GM19438 (cell line): ENCODE data around the gene EYS.

Source experiments
- ATAC-seq: cut with Tn5 transposase; IDR thresholded peaks from one replicate; pipeline ENCODE4 v1.9.1; 2021; ENCODE audit warnings: low read depth; ENCODE audit not compliant: unreplicated experiment

Gene EYS

GRCh38 chr6:64988148-64988547 lies 718.9 kb downstream of the EYS start:
- no peak for ATAC-seq

GRCh38 chr6:64987066-64987465 lies 720.0 kb downstream of the EYS start:
- ATAC-seq = no peak

- ATAC-seq = no peak
Measured at GRCh38 chr6:64985726-64986125, 721.3 kb downstream of the EYS start.

- ATAC-seq = no peak
Measured at GRCh38 chr6:64984948-64985347, 722.1 kb downstream of the EYS start.

- no peak for ATAC-seq
Measured at GRCh38 chr6:64983089-64983488, 723.9 kb downstream of the EYS start.

- no peak for ATAC-seq
Measured at GRCh38 chr6:64973142-64973541, 733.9 kb downstream of the EYS start.

GRCh38 chr6:64969139-64969538 lies 737.9 kb downstream of the EYS start:
- no peak for ATAC-seq

GRCh38 chr6:64955435-64955848 lies 751.6 kb downstream of the EYS start:
- no peak for ATAC-seq

- ATAC-seq = no peak
Measured at GRCh38 chr6:64949257-64949656, 757.8 kb downstream of the EYS start.

- ATAC-seq = no peak
Measured at GRCh38 chr6:64948261-64948660, 758.8 kb downstream of the EYS start.

GRCh38 chr6:64945450-64945849 lies 761.6 kb downstream of the EYS start:
- ATAC-seq = no peak

- ATAC-seq = no peak
Measured at GRCh38 chr6:64932486-64932885, 774.5 kb downstream of the EYS start.

GRCh38 chr6:64930681-64931080 lies 776.3 kb downstream of the EYS start:
- no peak for ATAC-seq

GRCh38 chr6:64926051-64926450 lies 781.0 kb downstream of the EYS start:
- no peak for ATAC-seq

- no peak for ATAC-seq
Measured at GRCh38 chr6:64920257-64920656, 786.8 kb downstream of the EYS start.

- no peak for ATAC-seq
Measured at GRCh38 chr6:64914124-64914523, 792.9 kb downstream of the EYS start.

GRCh38 chr6:64912966-64913365 lies 794.1 kb downstream of the EYS start:
- no peak for ATAC-seq

- ATAC-seq = no peak
Measured at GRCh38 chr6:64908104-64908503, 798.9 kb downstream of the EYS start.

- no peak for ATAC-seq
Measured at GRCh38 chr6:64904616-64905015, 802.4 kb downstream of the EYS start.

GRCh38 chr6:64902596-64902995 lies 804.4 kb downstream of the EYS start:
- ATAC-seq = no peak

- no peak for ATAC-seq
Measured at GRCh38 chr6:64896939-64897338, 810.1 kb downstream of the EYS start.

- no peak for ATAC-seq
Measured at GRCh38 chr6:64895945-64896344, 811.1 kb downstream of the EYS start.

GRCh38 chr6:64890609-64891008 lies 816.4 kb downstream of the EYS start:
- ATAC-seq = no peak
